ENCODE data around the gene PTPN4.
"Not testable (repeated sequence)": the region's sequence is repeated elsewhere in the genome, so short reads cannot be mapped to it uniquely, and the experiment has no call there.

The PTPN4 gene

GRCh38 chr2:119947535-119947934, 187.8 kb downstream of the PTPN4 start:
- no peak for DNase-seq (ENCODE audit: low read depth)

- DNase-seq (ENCODE audit: low read depth): no peak
These were observed 191.2 kb downstream of the PTPN4 start for GRCh38 chr2:119950966-119951365.

- no peak for DNase-seq (ENCODE audit: low read depth)
These were observed 199.0 kb downstream of the PTPN4 start for GRCh38 chr2:119958670-119959268.

- DNase-seq (ENCODE audit: low read depth): no peak
These were observed 201.1 kb downstream of the PTPN4 start for GRCh38 chr2:119960821-119961220.

- DNase-seq (ENCODE audit: low read depth): no peak
These were observed 222.2 kb downstream of the PTPN4 start for GRCh38 chr2:119981896-119982295.

- DNase-seq (ENCODE audit: low read depth): no peak
These were observed 222.8 kb downstream of the PTPN4 start for GRCh38 chr2:119982506-119982905.

- no peak for DNase-seq (ENCODE audit: low read depth)
These were observed 223.4 kb downstream of the PTPN4 start for GRCh38 chr2:119983108-119983507.

GRCh38 chr2:119996148-119996547, 236.4 kb downstream of the PTPN4 start:
- no peak for DNase-seq (ENCODE audit: low read depth)

- DNase-seq (ENCODE audit: low read depth): not testable (repeated sequence)
These were observed 237.5 kb downstream of the PTPN4 start for GRCh38 chr2:119996896-119997891.

- no peak for DNase-seq (ENCODE audit: low read depth)
These were observed 241.7 kb downstream of the PTPN4 start for GRCh38 chr2:120001471-120001870.

GRCh38 chr2:120004254-120004653, 244.5 kb downstream of the PTPN4 start:
- no peak for DNase-seq (ENCODE audit: low read depth)

GRCh38 chr2:120005834-120006521, 246.3 kb downstream of the PTPN4 start:
- DNase-seq (ENCODE audit: low read depth): no peak

- DNase-seq (ENCODE audit: low read depth): no peak
These were observed 248.1 kb downstream of the PTPN4 start for GRCh38 chr2:120007851-120008250.

GRCh38 chr2:120012363-120012762, 252.6 kb downstream of the PTPN4 start:
- DNase-seq (ENCODE audit: low read depth): no peak

GRCh38 chr2:120012771-120013596, 253.3 kb downstream of the PTPN4 start, which contains the start of gene EPB41L5:
EPB41L5 (plus strand) TSS chr2:120013077; CDS start chr2:120019085, 6,008 bp downstream.
- peak; percentile 66 for DNase-seq (ENCODE audit: low read depth)

- DNase-seq (ENCODE audit: low read depth): no peak
These were observed 254.0 kb downstream of the PTPN4 start for GRCh38 chr2:120013597-120014223.

GRCh38 chr2:120014226-120014980, 254.7 kb downstream of the PTPN4 start:
- no peak for DNase-seq (ENCODE audit: low read depth)

GRCh38 chr2:120016800-120017199, 257.1 kb downstream of the PTPN4 start:
- no peak for DNase-seq (ENCODE audit: low read depth)

GRCh38 chr2:120017201-120017600, 257.5 kb downstream of the PTPN4 start:
- DNase-seq (ENCODE audit: low read depth): no peak

GRCh38 chr2:120018549-120018948, 258.8 kb downstream of the PTPN4 start:
- no peak for DNase-seq (ENCODE audit: low read depth)
